GM18519 (cell line): ENCODE data around the gene CLEC16A.
"Not testable (repeated sequence)": the region's sequence is repeated elsewhere in the genome, so short reads cannot be mapped to it uniquely, and the experiment has no call there.

Source experiments
- ATAC-seq: cut with Tn5 transposase; IDR thresholded peaks from one replicate; pipeline ENCODE4 v1.9.1; 2021; ENCODE audit warnings: mild to moderate bottlenecking, moderate library complexity; ENCODE audit not compliant: unreplicated experiment, low FRiP score

Gene CLEC16A

DNA sequence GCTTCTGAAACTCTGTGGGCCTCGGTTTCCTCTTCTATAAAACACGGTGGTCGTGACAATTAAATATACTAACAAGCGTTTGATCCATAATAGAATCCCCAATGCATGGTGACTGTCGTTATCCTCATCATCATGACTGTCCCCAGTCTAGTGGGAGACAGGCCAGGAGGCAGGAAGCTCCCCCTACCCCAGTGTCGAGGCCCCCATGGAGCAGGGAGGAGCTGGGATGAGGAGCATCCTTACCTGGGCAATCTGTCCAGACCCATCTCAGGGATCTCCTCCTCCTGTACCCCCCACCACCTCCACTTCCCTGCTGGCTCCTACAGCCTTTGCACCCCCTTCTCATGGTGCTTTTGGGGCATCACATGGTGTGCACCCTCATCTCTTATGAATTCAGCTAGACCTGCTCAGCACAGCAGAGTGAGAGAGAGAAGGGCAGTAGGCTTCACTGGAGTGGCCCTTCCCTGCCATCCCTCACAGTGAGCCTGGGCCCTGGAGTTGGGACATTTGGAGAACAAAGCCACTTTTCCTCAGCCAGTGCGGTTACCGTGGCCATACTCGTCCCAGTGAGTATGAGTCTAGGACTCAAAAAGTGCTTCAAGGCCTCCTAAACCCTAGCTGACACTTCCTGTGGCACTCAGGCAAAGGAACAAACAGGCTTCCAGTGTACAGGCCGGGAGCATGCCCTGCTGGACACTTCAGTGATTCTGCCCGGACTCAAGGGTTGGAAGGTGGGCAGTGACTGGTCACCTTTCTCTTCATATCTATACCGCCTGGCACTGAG is 148.6 kb downstream of the CLEC16A start:
- ATAC-seq = no peak

DNA sequence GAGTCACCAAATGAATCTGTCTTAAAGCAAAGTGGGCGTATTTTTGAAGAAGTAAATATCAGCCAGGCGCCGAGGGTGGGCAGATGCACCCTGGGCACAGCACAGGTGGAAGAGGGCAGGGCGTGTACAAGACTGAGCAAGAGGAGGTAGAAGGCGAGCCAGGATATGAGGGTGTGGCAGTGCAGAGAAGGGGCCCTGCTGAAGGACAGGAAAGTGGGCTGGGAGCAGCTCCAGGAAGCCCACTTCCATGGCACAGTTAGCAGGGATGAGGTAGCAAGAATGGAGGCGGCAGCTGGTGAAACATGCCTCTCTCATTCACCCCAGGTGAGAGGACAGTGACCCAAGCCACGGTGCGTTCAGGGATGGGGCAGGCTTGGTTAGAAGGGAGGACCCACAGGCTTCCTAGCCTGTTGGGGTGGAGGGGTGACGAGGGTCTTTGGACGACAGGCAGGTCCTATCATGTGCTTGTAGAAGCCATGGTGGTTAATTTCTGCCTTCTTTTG is 149.3 kb downstream of the CLEC16A start:
- ATAC-seq = no peak

DNA sequence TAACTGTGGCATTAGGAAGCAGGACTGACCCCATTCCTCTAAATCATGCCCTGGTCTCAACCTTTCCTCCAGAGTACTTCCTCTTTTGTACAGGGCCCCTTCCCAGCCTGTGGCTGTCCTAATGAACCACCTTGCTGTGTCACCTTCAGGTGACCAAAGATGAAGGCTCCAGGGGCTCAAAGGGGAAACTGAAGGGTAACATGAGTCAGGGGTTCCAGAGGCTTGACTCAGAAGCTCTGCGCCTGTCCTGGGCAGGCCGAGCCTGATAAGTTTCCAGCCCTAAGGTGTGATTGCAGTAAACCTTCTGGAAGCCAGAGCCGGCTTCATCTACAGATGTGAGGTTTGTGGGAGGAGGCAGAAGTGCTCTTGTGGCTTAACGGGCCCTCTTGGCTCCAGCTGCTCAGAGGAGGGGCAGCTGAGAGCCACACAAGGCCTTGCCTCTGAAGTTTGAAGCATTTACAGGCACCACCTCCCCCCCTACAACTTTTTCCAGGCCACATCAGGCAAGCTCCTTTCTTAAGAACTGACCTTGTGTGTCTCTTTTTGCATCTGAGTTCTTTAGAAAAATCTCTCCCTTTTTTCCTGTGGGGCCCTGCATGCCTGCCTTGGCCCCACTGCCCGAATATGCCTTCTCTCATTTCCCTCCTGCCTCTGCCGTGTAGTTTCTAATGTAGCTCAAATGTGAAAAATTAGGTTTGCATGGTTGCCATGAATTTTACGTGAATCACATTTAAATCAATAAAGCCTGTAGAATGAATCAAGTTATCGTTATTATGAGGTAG is 149.9 kb downstream of the CLEC16A start:
- ATAC-seq = peak; percentile 50

DNA sequence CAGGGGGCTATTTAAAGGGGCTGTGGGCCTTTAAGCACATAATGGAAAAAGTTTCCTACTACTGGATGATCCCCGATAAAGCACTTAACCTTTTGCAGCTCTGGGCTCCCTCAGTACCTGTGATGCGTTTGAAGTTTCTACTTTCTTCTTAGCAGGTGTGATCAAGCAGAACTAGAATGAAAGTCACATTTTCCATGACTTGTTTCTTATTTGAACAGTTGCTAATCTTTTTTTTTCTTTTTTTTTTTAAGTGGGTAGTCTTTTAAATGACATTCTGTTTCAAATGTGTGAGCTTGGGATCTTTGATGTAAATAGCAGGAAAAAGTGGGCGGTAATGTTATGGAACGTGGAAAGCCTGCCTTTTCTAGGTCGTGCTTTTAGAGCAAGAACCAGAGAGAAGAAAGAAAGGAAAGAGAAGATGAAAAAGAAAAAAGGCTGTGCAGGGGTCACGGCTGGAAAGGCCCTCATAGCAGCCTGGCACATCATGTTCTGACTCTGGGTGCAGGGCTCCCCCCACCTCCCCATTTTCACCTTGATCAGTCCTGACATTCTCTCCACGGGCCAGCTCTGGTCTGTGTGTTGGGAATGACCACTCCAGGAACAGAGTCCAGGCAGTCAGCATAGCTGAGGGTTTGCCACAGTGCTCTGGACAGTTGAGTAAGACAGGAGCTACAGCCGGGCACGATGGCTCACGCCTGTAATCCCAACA is 150.6 kb downstream of the CLEC16A start:
- ATAC-seq = no peak

- no peak for ATAC-seq
These were observed 151.6 kb downstream of the CLEC16A start for GRCh38 chr16:11095935-11096334.

- no peak for ATAC-seq
These were observed 152.9 kb downstream of the CLEC16A start for GRCh38 chr16:11097094-11097786.

DNA sequence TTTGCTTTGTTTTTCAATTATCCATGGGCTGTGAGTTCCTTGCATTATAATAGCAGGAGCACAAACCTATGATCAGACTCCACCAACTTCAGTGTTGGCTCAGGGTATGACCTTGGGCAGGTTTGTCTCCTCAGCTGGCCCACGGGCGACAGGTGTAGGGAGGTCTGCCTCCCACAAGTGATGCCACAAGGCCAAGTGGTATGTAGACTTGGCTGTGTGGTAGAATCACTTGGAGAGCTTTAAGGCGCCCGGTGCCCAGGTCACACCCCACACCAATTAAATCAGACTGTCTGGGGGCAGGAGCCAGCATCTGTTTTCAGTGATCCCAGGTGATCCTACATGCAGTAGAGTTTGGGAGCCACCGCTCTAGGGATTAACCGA is 153.4 kb downstream of the CLEC16A start:
- no peak for ATAC-seq

GRCh38 chr16:11098601-11099390 is 154.4 kb downstream of the CLEC16A start:
- ATAC-seq = no peak

DNA sequence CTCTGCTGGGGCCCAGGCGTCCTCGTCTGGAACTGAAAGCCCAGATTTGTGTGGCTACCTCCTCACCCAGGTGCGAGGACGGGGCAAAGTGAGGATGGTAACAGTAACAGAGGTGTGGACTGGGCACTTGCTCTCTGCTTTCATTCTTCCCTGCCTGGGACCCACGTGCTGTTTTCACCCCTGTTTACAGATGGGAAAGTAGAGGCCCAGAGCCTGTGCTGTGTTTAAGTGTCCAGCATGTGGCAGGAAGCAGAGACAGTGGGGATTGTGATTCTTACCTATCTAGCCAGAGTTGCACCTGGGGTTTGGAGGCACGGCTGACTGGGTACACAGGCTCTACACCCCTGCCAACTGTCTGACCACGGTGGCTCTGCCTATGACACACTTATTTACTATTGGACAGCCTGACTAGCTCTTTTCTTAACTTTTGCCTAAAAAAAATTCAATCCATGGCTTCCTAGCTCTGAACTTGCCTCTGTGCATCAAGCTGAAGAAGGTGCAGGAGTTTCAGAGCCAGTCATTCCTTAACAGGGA is 155.4 kb downstream of the CLEC16A start:
- ATAC-seq = no peak

GRCh38 chr16:11100239-11100750 is 155.9 kb downstream of the CLEC16A start:
- ATAC-seq = no peak

DNA sequence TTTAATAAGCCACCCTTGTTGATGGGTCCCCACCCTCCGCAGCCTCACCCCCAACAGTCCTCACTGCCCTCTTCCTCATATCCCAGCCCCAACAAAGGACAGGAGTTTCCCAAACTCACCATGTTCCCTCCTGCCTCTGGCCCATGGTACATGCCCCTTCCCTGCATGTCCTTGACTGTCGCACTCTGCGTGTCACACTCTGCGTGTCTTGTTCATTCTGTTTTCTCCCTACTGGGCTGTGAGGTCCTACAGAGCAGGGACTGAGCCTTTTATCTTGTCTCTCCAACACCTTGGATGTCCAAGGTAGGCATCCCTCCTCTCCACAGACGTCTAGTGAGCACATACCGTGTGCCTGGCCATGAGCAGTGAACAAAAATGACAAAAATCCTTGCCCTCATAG is 156.9 kb downstream of the CLEC16A start:
- ATAC-seq = no peak

GRCh38 chr16:11101695-11102522 is 157.5 kb downstream of the CLEC16A start:
- ATAC-seq = no peak

DNA sequence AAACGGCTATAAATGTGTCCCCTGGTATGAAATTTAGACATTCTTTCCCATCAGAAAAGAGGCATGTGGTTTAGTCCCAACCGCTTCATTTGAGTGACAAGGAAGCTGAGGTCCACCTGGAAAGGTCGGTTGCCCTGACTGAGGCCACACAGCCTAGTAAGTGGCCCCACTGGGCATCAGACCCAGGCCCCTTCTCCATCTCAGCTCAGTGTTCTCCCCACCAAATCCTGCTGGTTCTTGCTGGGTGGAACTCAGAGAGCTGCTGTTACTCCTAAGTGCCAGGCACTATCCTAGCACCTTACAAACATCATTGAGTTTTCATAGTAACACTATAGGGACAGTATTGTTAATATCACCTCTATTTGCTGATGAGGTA is 158.1 kb downstream of the CLEC16A start:
- no peak for ATAC-seq

DNA sequence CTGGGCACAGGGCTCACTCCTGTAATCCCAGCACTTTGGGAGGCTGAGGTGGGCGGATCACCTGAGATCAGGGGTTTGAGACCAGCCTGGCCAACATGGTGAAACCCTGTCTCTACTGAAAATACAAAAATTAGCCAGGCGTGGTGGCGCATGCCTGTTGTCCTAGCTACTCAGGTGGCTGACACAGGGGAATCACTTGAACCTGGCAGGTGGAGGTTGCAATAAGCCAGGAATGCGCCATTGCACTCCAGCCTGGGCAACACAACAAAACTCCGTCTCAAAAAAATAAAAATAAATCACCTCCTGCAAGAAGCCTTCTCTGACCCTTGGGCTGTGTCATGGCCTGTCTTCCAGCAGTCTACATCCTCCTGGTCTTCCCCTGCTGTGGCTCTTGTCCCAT is 158.9 kb downstream of the CLEC16A start:
- not testable (repeated sequence) for ATAC-seq

- ATAC-seq = peak; percentile 22
These were observed 160.0 kb downstream of the CLEC16A start for GRCh38 chr16:11104168-11105037.

GRCh38 chr16:11105038-11105903 is 160.9 kb downstream of the CLEC16A start:
- peak; percentile 63 for ATAC-seq

- no peak for ATAC-seq
These were observed 162.4 kb downstream of the CLEC16A start for GRCh38 chr16:11106726-11107125.
